22Rv1 (cell line): ENCODE measurements around the gene FGFR2.

Experiments
- CTCF ChIP-seq: fragments of 450-650 bp; IDR thresholded peaks from 2 replicates; pipeline ENCODE4 v1.5.1; 2017; ENCODE audit warnings: mild to moderate bottlenecking
- ZFX ChIP-seq: fragments of 450-650 bp; IDR thresholded peaks from 2 replicates; pipeline ENCODE4 v1.6.1; 2017; ENCODE audit warnings: antibody characterized with exemption, borderline replicate concordance

DNA sequence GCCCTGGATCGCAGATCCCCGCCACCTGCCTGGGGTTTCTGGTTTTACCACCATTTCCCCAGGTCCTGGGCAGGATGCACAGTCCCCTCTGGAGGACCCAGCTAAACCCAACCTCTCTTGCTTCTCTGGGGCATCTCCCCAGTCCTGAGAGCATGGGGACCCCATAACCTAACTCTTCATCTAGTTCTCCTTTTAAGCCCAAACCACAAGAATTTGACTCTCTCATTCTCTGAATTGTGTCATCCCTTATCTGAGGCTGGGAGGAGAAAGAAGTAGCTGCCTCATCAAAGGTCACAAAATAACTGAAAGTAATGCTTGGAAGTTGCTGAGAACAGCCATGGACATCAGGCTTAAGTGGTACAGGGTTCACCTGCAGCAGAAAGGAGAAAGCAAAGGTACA lies 159.9 kb downstream of the FGFR2 start:
- TF ChIP-seq CTCF: no peak
- no peak for TF ChIP-seq ZFX
